Measurements from ENCODE around the gene KIAA1217.

KIAA1217 gene

GRCh38 chr10:24483701-24484100 lies 274.8 kb downstream of the KIAA1217 start:
- no peak for DNase-seq (ENCODE audit: insufficient read length, low spot score)
- TF ChIP-seq, protein P1, sequence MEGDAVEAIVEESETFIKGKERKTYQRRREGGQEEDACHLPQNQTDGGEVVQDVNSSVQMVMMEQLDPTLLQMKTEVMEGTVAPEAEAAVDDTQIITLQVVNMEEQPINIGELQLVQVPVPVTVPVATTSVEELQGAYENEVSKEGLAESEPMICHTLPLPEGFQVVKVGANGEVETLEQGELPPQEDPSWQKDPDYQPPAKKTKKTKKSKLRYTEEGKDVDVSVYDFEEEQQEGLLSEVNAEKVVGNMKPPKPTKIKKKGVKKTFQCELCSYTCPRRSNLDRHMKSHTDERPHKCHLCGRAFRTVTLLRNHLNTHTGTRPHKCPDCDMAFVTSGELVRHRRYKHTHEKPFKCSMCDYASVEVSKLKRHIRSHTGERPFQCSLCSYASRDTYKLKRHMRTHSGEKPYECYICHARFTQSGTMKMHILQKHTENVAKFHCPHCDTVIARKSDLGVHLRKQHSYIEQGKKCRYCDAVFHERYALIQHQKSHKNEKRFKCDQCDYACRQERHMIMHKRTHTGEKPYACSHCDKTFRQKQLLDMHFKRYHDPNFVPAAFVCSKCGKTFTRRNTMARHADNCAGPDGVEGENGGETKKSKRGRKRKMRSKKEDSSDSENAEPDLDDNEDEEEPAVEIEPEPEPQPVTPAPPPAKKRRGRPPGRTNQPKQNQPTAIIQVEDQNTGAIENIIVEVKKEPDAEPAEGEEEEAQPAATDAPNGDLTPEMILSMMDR (IDR thresholded peaks at IDR 0.05; ENCODE audit: insufficient read depth, missing control alignments), result no peak
- FAIRE-seq, result no peak

- DNase-seq (ENCODE audit: insufficient read length, low spot score) (no peak), FAIRE-seq (no peak)
- TF ChIP-seq, protein P1 (IDR thresholded peaks at IDR 0.05; ENCODE audit: insufficient read depth, missing control alignments), result no peak
These were observed 275.8 kb downstream of the KIAA1217 start for GRCh38 chr10:24484771-24485170.

GRCh38 chr10:24485304-24485703 lies 276.4 kb downstream of the KIAA1217 start:
- TF ChIP-seq, protein P1 (IDR thresholded peaks at IDR 0.05; ENCODE audit: insufficient read depth, missing control alignments), result no peak
- FAIRE-seq, result no peak
- no peak for DNase-seq (ENCODE audit: insufficient read length, low spot score)

- no peak for DNase-seq (ENCODE audit: insufficient read length, low spot score)
- FAIRE-seq, result no peak
- TF ChIP-seq, protein P1 (IDR thresholded peaks at IDR 0.05; ENCODE audit: insufficient read depth, missing control alignments), result no peak
These were observed 279.7 kb downstream of the KIAA1217 start for GRCh38 chr10:24488631-24489030.

GRCh38 chr10:24493165-24493564 lies 284.2 kb downstream of the KIAA1217 start:
- no peak for FAIRE-seq
- TF ChIP-seq, protein P1 (IDR thresholded peaks at IDR 0.05; ENCODE audit: insufficient read depth, missing control alignments), result no peak
- no peak for DNase-seq (ENCODE audit: insufficient read length, low spot score)

DNA sequence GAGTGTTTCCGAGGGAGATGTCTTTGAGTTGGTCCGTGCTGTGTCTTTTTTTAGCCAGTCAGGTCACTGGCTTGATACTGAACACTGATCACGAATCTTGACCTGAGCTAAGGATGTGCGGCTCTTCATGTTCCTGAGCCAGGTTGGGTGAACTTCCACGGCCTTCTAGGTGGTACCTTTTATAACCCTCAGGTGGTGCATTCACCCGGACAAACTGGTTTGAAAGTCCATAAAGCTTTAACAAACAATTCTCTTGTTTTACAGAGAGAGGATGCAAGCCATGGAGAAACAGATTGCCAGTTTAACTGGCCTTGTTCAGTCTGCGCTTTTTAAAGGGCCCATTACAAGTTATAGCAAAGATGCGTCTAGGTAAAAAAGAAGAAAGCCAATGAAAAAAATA lies 285.3 kb downstream of the KIAA1217 start:
- TF ChIP-seq, protein P1 (IDR thresholded peaks at IDR 0.05; ENCODE audit: insufficient read depth, missing control alignments), result no peak
- DNase-seq (ENCODE audit: insufficient read length, low spot score), result no peak
- FAIRE-seq, result no peak

- FAIRE-seq (no peak), DNase-seq (ENCODE audit: insufficient read length, low spot score) (no peak)
- TF ChIP-seq, protein P1 (IDR thresholded peaks at IDR 0.05; ENCODE audit: insufficient read depth, missing control alignments), result no peak
These were observed 285.8 kb downstream of the KIAA1217 start for GRCh38 chr10:24494777-24495176.
